AML-193 (cell line): Measurements from ENCODE around the gene LRBA.
"Not testable (repeated sequence)": the region's sequence is repeated elsewhere in the genome, so short reads cannot be mapped to it uniquely, and the experiment has no call there.

Experiments used
- DNase-seq, 2 experiments: peaks; one replicate each; lab custom pipeline; 2025; lab: John Stamatoyannopoulos, UW

LRBA gene

GRCh38 chr4:150664935-150665334, 350.1 kb downstream of the LRBA start:
- DNase-seq, result no peak

GRCh38 chr4:150662686-150663085, 352.4 kb downstream of the LRBA start:
- DNase-seq, result no peak

GRCh38 chr4:150661551-150661950, 353.5 kb downstream of the LRBA start:
- not testable (repeated sequence) for DNase-seq

GRCh38 chr4:150658258-150658657, 356.8 kb downstream of the LRBA start:
- DNase-seq, result not testable (repeated sequence)

- DNase-seq, result peak; percentile 15 to 25
Observed at GRCh38 chr4:150656891-150657290, 358.2 kb downstream of the LRBA start.

- no peak for DNase-seq
Observed at GRCh38 chr4:150650751-150651150, 364.3 kb downstream of the LRBA start.

GRCh38 chr4:150648123-150648522, 367.0 kb downstream of the LRBA start:
- DNase-seq, result no peak

GRCh38 chr4:150647008-150647407, 368.1 kb downstream of the LRBA start:
- DNase-seq, result no peak

- no peak for DNase-seq
Observed at GRCh38 chr4:150641612-150642011, 373.5 kb downstream of the LRBA start.

- no peak for DNase-seq
Observed at GRCh38 chr4:150632639-150633038, 382.4 kb downstream of the LRBA start.

- no peak for DNase-seq
Observed at GRCh38 chr4:150628073-150628472, 387.0 kb downstream of the LRBA start.

- DNase-seq, result no peak
Observed at GRCh38 chr4:150625033-150625432, 390.1 kb downstream of the LRBA start.

- no peak for DNase-seq
Observed at GRCh38 chr4:150624055-150624454, 391.0 kb downstream of the LRBA start.

- no peak for DNase-seq
Observed at GRCh38 chr4:150619042-150619441, 396.0 kb downstream of the LRBA start.

- no peak for DNase-seq
Observed at GRCh38 chr4:150609131-150609530, 406.0 kb downstream of the LRBA start.

GRCh38 chr4:150600812-150601445, 414.2 kb downstream of the LRBA start:
- no peak for DNase-seq

- DNase-seq, result no peak
Observed at GRCh38 chr4:150599547-150599946, 415.5 kb downstream of the LRBA start.

- DNase-seq, result no peak
Observed at GRCh38 chr4:150598909-150599308, 416.2 kb downstream of the LRBA start.

GRCh38 chr4:150593996-150594395, 421.1 kb downstream of the LRBA start:
- peak in 1 of 2 experiments; percentile 24 for DNase-seq

- no peak for DNase-seq
Observed at GRCh38 chr4:150591904-150592303, 423.2 kb downstream of the LRBA start.

GRCh38 chr4:150591406-150591805, 423.7 kb downstream of the LRBA start:
- no peak for DNase-seq

- DNase-seq, result no peak
Observed at GRCh38 chr4:150590631-150591030, 424.5 kb downstream of the LRBA start.

- no peak for DNase-seq
Observed at GRCh38 chr4:150589157-150589556, 425.9 kb downstream of the LRBA start.

GRCh38 chr4:150588316-150588715, 426.8 kb downstream of the LRBA start:
- no peak for DNase-seq
